IMR-90 (cell line): ENCODE results near the gene KCNMA1.

Source experiments
- CEBPB ChIP-seq: IDR thresholded peaks from 2 replicates; pipeline ENCODE4 v1.6.1; 2012; ENCODE audit warnings: low read depth, low read length, improper control_type of control experiment
- POLR2A ChIP-seq: IDR thresholded peaks from 2 replicates; pipeline ENCODE4 v1.6.1; 2012; ENCODE audit warnings: mild to moderate bottlenecking, low read depth, low read length
- RAD21 ChIP-seq: IDR thresholded peaks from 2 replicates; pipeline ENCODE4 v1.6.1; 2012; ENCODE audit warnings: low read length, improper control_type of control experiment
- RFX5 ChIP-seq: IDR thresholded peaks from 2 replicates; pipeline ENCODE4 v1.8.0; 2012; ENCODE audit warnings: low read depth, mild to moderate bottlenecking, low read length, moderate library complexity
- SMC3 ChIP-seq: fragments of 150-350 bp; IDR thresholded peaks from 2 replicates; pipeline ENCODE4 v1.6.1; 2016; ENCODE audit warnings: low read depth, mild to moderate bottlenecking, antibody characterized with exemption, low read length, moderate library complexity
- TF ChIP-seq, protein P1 (sequence below): conservative IDR thresholded peaks from 2 replicates; pipeline ENCODE4 v1.5.1; 2012; ENCODE audit warnings: mild to moderate bottlenecking, low read depth, low read length, improper control_type of control experiment
- TF ChIP-seq, protein P2 (sequence below): fragments of 150-350 bp; IDR thresholded peaks from 2 replicates; pipeline ENCODE4 v1.6.1; 2016; ENCODE audit warnings: low read depth, mild to moderate bottlenecking, low read length, moderate library complexity, borderline replicate concordance

DNA sequence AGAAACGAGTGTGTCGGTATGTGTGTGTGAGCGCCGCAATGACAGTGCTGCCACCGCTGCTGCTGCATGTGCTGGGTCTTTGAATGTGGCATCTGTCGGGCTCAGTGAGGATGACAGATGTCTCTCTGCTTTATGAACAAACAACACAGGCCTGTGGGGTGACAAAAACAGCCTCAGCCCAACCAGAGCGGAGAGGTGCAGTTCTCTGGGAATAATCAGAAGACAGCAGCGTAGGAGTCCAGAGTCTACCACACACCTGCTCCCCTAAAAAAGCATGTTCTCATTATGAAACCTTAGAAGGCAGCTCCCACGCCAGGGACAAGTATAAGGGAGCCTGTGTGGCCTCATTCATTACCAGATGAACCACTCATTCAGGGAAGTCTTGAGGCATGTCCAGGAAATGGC, 278.3 kb downstream of the KCNMA1 start:
- TF ChIP-seq, protein P1, sequence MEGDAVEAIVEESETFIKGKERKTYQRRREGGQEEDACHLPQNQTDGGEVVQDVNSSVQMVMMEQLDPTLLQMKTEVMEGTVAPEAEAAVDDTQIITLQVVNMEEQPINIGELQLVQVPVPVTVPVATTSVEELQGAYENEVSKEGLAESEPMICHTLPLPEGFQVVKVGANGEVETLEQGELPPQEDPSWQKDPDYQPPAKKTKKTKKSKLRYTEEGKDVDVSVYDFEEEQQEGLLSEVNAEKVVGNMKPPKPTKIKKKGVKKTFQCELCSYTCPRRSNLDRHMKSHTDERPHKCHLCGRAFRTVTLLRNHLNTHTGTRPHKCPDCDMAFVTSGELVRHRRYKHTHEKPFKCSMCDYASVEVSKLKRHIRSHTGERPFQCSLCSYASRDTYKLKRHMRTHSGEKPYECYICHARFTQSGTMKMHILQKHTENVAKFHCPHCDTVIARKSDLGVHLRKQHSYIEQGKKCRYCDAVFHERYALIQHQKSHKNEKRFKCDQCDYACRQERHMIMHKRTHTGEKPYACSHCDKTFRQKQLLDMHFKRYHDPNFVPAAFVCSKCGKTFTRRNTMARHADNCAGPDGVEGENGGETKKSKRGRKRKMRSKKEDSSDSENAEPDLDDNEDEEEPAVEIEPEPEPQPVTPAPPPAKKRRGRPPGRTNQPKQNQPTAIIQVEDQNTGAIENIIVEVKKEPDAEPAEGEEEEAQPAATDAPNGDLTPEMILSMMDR: no peak
- TF ChIP-seq CEBPB (no peak), SMC3 (no peak), POLR2A (no peak), RFX5 (no peak), RAD21 (no peak)
- TF ChIP-seq, protein P2, sequence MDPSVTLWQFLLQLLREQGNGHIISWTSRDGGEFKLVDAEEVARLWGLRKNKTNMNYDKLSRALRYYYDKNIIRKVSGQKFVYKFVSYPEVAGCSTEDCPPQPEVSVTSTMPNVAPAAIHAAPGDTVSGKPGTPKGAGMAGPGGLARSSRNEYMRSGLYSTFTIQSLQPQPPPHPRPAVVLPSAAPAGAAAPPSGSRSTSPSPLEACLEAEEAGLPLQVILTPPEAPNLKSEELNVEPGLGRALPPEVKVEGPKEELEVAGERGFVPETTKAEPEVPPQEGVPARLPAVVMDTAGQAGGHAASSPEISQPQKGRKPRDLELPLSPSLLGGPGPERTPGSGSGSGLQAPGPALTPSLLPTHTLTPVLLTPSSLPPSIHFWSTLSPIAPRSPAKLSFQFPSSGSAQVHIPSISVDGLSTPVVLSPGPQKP: no peak
